Measurements from ENCODE around the gene ADAM17. TPM values are rescaled to one million over a fixed set of nuclear protein-coding genes. Genes with fewer than 3 reads are reported as not detected.

Gene ADAM17
- total and polyA plus RNA-seq, 10 of the 15 experiments (the other 5 are each of a cell fraction or from before 2014, with no cell fraction given) = 2.3 to 18.5 (median 13.4) TPM

DNA sequence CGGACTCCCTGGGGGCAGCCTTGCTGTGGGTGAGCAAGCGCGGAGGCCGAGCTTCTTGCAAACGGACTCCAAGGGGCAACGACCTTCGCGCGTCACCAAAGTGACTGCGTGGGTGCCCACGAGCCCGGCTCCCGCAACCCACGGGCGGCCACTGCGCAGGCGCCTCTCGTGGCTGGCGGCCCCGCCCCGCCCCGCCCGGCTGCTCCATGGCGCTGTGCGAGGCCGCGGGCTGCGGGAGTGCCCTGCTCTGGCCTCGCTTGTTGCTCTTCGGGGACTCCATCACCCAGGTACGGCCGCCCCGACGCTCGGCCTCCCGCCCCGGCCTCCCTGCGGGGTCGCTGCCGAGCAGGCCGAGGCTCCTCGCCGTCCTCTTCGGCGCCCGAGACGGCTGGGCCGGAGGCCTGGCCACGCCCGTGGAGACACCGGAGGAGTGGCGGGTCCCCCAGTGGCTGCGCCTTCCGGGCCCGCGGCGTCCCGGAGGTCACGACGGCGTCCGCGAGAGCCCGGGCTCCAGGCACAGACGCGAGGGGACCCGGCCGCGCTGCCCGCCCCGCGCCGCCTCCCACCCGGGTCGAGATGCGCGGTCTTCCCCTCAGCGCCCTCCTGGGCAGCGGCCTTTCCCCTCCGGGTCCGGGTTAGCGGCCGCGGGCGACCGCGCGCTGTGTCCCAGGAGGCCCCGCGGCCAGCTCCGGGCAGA, 81.1 kb downstream of the ADAM17 start, which contains the start of gene IAH1 (continued):
- TF ChIP-seq POLR2A (IDR thresholded peaks at IDR 0.05; ENCODE audit: low read depth, low read length) = peak; percentile 87
- TF ChIP-seq HDAC6 (IDR thresholded peaks at IDR 0.05; ENCODE audit: unreplicated experiment) = no peak
- TF ChIP-seq, protein P1, sequence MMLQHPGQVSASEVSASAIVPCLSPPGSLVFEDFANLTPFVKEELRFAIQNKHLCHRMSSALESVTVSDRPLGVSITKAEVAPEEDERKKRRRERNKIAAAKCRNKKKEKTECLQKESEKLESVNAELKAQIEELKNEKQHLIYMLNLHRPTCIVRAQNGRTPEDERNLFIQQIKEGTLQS (IDR thresholded peaks at IDR 0.05; ENCODE audit: borderline replicate concordance, extremely low read depth, low read depth, low read length) = peak; percentile 14; the same call in 1 of the 2 replicates
- peak; percentile 78 for TF ChIP-seq DPF2 (IDR thresholded peaks at IDR 0.05)
- TF ChIP-seq SMARCA5 (IDR thresholded peaks at IDR 0.05) = peak; percentile 75; the same call in 1 of the 2 replicates
- TF ChIP-seq IKZF1 (conservative IDR thresholded peaks at IDR 0.05) = peak; percentile 86
- peak in 1 of 2 experiments; percentile 48; a peak in 1 of 4 replicates for TF ChIP-seq BHLHE40 (IDR thresholded peaks at IDR 0.05; ENCODE audit: borderline replicate concordance in 1 of 2, low read depth in 2 of 2, low read length in 1 of 2)
- TF ChIP-seq, protein P2, sequence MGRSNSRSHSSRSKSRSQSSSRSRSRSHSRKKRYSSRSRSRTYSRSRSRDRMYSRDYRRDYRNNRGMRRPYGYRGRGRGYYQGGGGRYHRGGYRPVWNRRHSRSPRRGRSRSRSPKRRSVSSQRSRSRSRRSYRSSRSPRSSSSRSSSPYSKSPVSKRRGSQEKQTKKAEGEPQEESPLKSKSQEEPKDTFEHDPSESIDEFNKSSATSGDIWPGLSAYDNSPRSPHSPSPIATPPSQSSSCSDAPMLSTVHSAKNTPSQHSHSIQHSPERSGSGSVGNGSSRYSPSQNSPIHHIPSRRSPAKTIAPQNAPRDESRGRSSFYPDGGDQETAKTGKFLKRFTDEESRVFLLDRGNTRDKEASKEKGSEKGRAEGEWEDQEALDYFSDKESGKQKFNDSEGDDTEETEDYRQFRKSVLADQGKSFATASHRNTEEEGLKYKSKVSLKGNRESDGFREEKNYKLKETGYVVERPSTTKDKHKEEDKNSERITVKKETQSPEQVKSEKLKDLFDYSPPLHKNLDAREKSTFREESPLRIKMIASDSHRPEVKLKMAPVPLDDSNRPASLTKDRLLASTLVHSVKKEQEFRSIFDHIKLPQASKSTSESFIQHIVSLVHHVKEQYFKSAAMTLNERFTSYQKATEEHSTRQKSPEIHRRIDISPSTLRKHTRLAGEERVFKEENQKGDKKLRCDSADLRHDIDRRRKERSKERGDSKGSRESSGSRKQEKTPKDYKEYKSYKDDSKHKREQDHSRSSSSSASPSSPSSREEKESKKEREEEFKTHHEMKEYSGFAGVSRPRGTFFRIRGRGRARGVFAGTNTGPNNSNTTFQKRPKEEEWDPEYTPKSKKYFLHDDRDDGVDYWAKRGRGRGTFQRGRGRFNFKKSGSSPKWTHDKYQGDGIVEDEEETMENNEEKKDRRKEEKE (IDR thresholded peaks at IDR 0.05) = 0 out of 2 replicates have a peak, but pooled peaks have one; percentile 21
- peak; percentile 96; the same call in 1 of the 2 replicates for TF ChIP-seq BACH1 (IDR thresholded peaks at IDR 0.05; ENCODE audit: borderline replicate concordance)
- TF ChIP-seq, protein P3, sequence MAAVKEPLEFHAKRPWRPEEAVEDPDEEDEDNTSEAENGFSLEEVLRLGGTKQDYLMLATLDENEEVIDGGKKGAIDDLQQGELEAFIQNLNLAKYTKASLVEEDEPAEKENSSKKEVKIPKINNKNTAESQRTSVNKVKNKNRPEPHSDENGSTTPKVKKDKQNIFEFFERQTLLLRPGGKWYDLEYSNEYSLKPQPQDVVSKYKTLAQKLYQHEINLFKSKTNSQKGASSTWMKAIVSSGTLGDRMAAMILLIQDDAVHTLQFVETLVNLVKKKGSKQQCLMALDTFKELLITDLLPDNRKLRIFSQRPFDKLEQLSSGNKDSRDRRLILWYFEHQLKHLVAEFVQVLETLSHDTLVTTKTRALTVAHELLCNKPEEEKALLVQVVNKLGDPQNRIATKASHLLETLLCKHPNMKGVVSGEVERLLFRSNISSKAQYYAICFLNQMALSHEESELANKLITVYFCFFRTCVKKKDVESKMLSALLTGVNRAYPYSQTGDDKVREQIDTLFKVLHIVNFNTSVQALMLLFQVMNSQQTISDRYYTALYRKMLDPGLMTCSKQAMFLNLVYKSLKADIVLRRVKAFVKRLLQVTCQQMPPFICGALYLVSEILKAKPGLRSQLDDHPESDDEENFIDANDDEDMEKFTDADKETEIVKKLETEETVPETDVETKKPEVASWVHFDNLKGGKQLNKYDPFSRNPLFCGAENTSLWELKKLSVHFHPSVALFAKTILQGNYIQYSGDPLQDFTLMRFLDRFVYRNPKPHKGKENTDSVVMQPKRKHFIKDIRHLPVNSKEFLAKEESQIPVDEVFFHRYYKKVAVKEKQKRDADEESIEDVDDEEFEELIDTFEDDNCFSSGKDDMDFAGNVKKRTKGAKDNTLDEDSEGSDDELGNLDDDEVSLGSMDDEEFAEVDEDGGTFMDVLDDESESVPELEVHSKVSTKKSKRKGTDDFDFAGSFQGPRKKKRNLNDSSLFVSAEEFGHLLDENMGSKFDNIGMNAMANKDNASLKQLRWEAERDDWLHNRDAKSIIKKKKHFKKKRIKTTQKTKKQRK (IDR thresholded peaks at IDR 0.05; ENCODE audit: low read depth, low read length) = no peak
- TF ChIP-seq NRF1 (conservative IDR thresholded peaks at IDR 0.05; ENCODE audit: low read depth, low read length) = peak; percentile 37; the same call in 1 of the 2 replicates
- TF ChIP-seq TAF1 (IDR thresholded peaks at IDR 0.05; ENCODE audit: borderline replicate concordance, low read depth, low read length) = peak; percentile 78; the same call in 1 of the 2 replicates
- TF ChIP-seq KLF5 (IDR thresholded peaks at IDR 0.05; ENCODE audit: partially characterized antibody) = peak; percentile 48
- TF ChIP-seq ZBED1 (IDR thresholded peaks at IDR 0.05; ENCODE audit: borderline replicate concordance) = no peak
- TF ChIP-seq, protein P4, sequence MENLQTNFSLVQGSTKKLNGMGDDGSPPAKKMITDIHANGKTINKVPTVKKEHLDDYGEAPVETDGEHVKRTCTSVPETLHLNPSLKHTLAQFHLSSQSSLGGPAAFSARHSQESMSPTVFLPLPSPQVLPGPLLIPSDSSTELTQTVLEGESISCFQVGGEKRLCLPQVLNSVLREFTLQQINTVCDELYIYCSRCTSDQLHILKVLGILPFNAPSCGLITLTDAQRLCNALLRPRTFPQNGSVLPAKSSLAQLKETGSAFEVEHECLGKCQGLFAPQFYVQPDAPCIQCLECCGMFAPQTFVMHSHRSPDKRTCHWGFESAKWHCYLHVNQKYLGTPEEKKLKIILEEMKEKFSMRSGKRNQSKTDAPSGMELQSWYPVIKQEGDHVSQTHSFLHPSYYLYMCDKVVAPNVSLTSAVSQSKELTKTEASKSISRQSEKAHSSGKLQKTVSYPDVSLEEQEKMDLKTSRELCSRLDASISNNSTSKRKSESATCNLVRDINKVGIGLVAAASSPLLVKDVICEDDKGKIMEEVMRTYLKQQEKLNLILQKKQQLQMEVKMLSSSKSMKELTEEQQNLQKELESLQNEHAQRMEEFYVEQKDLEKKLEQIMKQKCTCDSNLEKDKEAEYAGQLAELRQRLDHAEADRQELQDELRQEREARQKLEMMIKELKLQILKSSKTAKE (IDR thresholded peaks at IDR 0.05; ENCODE audit: low read depth, poor library complexity, severe bottlenecking) = no peak
- TF ChIP-seq, protein P5, sequence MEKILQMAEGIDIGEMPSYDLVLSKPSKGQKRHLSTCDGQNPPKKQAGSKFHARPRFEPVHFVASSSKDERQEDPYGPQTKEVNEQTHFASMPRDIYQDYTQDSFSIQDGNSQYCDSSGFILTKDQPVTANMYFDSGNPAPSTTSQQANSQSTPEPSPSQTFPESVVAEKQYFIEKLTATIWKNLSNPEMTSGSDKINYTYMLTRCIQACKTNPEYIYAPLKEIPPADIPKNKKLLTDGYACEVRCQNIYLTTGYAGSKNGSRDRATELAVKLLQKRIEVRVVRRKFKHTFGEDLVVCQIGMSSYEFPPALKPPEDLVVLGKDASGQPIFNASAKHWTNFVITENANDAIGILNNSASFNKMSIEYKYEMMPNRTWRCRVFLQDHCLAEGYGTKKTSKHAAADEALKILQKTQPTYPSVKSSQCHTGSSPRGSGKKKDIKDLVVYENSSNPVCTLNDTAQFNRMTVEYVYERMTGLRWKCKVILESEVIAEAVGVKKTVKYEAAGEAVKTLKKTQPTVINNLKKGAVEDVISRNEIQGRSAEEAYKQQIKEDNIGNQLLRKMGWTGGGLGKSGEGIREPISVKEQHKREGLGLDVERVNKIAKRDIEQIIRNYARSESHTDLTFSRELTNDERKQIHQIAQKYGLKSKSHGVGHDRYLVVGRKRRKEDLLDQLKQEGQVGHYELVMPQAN (conservative IDR thresholded peaks at IDR 0.05) = peak; percentile 83
- 0 out of 2 replicates have a peak, but pooled peaks have one; percentile 46 for TF ChIP-seq POLR2AphosphoS5 (IDR thresholded peaks at IDR 0.05; ENCODE audit: low read length)
- TF ChIP-seq EGR1 (IDR thresholded peaks at IDR 0.05; ENCODE audit: borderline replicate concordance in 1 of 2, low read depth in 2 of 2, low read length in 2 of 2) = peak; percentile 10 to 43; a peak in 2 of 3 replicates

Data from GM12878 (cell line).